AG09309 (cell line): Measurements from ENCODE around the gene GZF1.
A peak's percentile ranks its signal among the peaks of the same experiment; 100 is the strongest.

Source experiments
- DNase-seq: peaks from one replicate; pipeline ENCODE4 v3.0.0-alpha.2; 2010; ENCODE audit warnings: low read depth
- H3K4me3 ChIP-seq: 2 replicates; pipeline ENCODE4 v1.5.1; 2011; ENCODE audit warnings: mild to moderate bottlenecking, low read depth, low read length, moderate library complexity; ENCODE audit not compliant: control insufficient read depth
- TF ChIP-seq, protein P1 (sequence below): IDR thresholded peaks from 2 replicates; pipeline ENCODE4 v1.5.1; 2011; ENCODE audit warnings: mild to moderate bottlenecking, low read depth, low read length, inconsistent platforms; ENCODE audit not compliant: insufficient read depth, control insufficient read depth; ENCODE audit errors: missing control alignments

Gene GZF1

DNA sequence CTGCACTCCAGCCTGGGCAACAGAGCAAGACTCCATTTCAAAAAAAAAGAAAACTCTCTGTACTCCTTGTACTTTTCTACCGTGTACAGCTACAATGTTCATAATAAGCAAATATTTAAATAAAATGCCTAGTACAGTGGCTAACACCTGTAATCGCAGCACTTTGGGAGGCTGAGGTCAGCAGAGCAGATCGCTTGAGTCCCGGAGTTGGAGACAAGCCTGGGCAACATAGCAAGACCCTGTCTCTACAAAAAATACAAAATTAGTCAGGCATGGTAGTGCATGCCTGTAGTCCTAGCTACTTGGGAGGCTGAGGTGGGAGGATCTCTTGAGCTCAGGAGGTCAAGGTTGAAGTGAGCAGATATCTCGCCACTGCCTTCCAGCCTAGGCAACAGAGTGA is 53.6 kb downstream of the GZF1 start:
- TF ChIP-seq, protein P1, sequence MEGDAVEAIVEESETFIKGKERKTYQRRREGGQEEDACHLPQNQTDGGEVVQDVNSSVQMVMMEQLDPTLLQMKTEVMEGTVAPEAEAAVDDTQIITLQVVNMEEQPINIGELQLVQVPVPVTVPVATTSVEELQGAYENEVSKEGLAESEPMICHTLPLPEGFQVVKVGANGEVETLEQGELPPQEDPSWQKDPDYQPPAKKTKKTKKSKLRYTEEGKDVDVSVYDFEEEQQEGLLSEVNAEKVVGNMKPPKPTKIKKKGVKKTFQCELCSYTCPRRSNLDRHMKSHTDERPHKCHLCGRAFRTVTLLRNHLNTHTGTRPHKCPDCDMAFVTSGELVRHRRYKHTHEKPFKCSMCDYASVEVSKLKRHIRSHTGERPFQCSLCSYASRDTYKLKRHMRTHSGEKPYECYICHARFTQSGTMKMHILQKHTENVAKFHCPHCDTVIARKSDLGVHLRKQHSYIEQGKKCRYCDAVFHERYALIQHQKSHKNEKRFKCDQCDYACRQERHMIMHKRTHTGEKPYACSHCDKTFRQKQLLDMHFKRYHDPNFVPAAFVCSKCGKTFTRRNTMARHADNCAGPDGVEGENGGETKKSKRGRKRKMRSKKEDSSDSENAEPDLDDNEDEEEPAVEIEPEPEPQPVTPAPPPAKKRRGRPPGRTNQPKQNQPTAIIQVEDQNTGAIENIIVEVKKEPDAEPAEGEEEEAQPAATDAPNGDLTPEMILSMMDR, result no peak
- no peak for DNase-seq
- no peak overlapping the region for H3K4me3 ChIP-seq

DNA sequence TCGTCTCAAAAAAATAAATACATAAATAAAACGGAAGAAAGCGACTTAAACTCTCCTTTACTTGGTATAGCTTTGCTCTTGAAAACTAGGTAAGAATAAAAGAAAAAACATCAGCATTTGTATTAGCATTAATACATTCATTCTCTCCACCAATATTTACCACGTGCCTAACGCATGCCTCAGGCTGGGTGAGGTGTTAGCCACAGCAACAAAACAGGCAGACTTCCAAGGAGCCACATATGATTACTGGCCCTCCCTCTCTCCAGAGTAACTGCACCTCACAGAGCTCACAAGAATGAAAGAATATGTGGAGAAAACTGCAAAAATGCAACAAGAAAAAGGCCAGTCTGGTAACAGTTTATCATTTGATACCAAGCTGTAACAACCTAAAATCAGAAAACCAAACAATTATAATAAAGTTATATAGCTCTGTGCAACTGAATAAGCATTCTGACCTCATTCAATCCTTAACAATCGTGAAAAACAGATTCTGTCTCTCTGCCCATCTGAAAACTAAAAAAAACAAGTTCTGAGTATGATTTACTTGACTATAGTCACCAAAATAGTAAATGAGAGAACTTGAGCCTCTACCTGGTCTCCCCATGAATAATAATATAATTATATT is 54.1 kb downstream of the GZF1 start:
- no peak overlapping the region for H3K4me3 ChIP-seq
- TF ChIP-seq, protein P1, result no peak
- no peak for DNase-seq

DNA sequence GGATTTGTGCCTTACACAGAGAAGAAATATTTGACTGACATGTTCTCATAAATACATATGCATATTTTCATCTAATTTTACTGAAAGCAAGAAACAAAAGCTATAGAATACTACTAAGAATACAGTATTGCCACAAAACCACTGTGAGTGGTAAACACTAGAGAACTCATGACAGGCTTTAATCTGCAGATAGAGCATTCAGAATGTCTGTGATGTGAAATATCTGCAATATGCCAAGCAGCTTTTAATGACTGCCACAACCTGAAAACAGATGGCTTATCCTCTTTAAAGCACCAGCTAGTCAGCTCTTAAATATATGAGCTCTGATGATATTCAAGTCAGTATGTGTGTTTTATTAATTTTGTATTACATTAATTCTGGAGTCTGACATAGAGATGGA is 55.9 kb downstream of the GZF1 start:
- no peak for DNase-seq
- TF ChIP-seq, protein P1, result no peak
- no peak overlapping the region for H3K4me3 ChIP-seq

DNA sequence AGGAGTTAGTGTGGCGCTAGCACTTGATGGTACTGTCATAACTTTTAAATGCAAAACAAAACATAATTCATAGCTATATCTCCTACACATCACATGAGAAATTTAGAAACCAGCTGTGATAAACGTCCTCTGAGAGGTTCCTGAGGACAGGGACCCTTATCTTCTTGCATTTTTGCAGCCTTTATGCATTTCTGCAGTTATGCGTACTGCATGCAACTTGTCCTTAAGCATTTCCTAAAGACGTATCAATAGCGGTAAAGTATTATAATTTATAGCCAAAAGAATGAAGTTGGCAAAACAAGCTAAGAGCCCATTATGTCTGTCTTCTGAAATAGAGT is 57.6 kb downstream of the GZF1 start:
- DNase-seq, result no peak
- peak overlapping the region; percentile 90 for H3K4me3 ChIP-seq
- TF ChIP-seq, protein P1, result no peak

DNA sequence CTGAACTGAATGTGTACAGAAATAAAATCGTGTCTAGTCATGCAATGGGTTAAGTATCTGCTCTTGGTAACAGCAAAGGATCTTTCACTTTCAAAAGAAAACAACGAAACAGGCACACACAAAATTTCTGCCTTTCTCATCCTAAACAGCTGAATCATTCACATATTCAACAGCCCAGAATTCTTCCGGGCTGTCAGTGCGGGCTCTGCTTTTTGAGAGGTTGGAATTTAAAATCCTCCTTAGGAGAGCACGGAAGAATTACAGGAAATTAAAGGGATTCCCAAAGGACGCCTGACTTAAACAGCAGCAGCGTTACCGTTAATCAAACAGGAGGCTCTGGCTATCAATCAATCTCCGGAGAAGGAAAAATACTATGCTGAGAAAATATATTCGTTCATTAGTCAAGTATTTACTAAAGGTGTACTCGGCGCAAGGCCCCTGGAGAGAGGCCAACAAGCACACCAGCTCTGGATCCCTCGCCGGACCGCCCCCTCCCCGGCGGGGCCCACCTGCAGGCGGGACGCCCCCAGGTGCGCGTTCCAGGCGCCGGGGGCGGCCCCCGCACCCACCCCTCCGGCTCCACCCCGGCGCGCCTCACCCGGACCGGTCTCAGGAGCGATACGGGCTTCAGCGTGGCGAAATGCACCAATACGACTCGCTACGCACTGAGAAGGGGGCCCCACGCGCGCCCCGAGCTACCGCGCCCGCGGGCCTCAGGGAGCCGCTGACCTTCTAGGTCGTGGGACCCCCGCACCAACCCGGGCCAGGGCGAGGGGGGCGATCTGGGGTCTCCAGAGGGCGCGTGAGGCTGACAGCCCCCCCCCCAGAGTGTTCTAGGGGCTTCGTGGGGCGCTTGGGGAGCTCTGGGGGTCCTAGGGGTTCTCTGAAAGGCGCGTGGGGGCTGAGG is 58.3 kb downstream of the GZF1 start:
- DNase-seq, result peak; percentile 17
- H3K4me3 ChIP-seq, result peak overlapping the region; percentile 90
- TF ChIP-seq, protein P1, result no peak

DNA sequence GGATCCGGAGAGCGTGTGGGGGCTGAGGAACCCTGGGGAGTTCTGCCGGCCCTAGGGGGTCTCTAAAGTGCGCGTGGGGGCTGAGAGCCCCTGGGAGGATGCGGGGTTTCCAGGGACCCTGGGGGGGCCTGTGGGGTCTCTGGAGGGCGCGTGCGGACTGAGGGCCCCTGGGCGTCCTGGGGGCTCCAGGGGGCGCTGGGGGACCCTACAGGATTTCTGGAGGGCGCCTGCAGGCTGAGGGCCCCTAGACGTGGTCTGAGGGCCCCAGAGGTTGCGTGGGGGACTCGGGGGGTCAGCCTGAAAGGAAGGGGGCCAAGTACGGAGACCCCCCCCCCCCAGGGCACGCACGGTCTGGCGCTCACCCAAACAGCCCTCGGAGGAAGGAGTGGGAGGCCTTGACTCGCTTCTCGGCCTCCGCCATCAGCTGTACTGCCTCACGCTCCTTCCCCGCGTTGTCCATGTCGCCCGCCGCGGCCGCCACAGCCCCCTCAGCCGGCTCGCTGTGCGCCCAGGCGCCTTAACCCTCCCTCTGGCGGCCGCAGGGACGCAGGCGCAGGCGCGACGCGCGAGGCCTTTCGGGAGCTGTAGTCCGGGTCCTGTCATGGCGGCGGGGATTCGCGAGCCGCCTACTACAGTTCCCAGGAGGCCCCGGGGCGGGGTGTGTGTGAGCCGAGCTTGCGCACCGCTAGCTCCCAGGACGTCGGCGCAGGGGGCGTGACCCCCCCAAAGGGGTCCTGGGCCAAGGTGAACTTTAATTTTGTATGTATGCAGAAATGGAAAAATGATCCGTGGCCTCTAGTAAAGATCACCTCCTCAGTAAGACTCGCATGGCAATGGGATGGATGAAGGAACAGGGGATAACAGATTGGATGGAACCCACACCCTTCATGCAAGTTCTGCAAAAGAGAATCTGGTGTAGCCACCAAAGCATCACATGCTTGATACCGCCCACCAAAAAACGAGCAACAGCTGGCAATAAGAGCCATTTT is 59.3 kb downstream of the GZF1 start, which contains the start of gene NAPB:
Gene NAPB (minus strand): TSS at position 546 of the 989 bp plus-strand sequence. CDS start 86 bp downstream, at position 460.
- TF ChIP-seq, protein P1, result peak; percentile 44
- DNase-seq, result peak; percentile 45
- H3K4me3 ChIP-seq, result peak within 1 kb of the TSS; percentile 90
